ENCODE data around the gene ATG3.

GRCh38 chr3:112508860-112509259 is 52.9 kb downstream of the ATG3 start:
- TF ChIP-seq, protein P1, sequence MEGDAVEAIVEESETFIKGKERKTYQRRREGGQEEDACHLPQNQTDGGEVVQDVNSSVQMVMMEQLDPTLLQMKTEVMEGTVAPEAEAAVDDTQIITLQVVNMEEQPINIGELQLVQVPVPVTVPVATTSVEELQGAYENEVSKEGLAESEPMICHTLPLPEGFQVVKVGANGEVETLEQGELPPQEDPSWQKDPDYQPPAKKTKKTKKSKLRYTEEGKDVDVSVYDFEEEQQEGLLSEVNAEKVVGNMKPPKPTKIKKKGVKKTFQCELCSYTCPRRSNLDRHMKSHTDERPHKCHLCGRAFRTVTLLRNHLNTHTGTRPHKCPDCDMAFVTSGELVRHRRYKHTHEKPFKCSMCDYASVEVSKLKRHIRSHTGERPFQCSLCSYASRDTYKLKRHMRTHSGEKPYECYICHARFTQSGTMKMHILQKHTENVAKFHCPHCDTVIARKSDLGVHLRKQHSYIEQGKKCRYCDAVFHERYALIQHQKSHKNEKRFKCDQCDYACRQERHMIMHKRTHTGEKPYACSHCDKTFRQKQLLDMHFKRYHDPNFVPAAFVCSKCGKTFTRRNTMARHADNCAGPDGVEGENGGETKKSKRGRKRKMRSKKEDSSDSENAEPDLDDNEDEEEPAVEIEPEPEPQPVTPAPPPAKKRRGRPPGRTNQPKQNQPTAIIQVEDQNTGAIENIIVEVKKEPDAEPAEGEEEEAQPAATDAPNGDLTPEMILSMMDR (IDR thresholded peaks at IDR 0.05): no peak
- TF ChIP-seq POLR2A (IDR thresholded peaks at IDR 0.05): no peak

All from testis (tissue), 2 donors.